SJSA1 (cell line): ENCODE results near the gene CEP97. TPM values are rescaled to one million over a fixed set of nuclear protein-coding genes. Genes with fewer than 3 reads are reported as not detected.
A peak's percentile ranks its signal among the peaks of the same experiment; 100 is the strongest.

Source experiments
- DNase-seq, 2 experiments: peaks; one replicate each; pipeline ENCODE4 v3.0.0-alpha.2; 2015 to 2020; ENCODE audit warnings: low spot score in 2 of 2, low read depth in 1 of 2
- H3K27ac ChIP-seq: fragments of 250-450 bp; sonication (Bioruptor Pico); 2 replicates; pipeline ENCODE4 v1.5.1; 2020; ENCODE audit warnings: mild to moderate bottlenecking, moderate library complexity
- H3K27me3 ChIP-seq: fragments of 250-450 bp; sonication (Bioruptor Pico); replicated peaks from 2 replicates; pipeline ENCODE4 v1.5.1; 2020; ENCODE audit warnings: mild to moderate bottlenecking, moderate library complexity
- H3K36me3 ChIP-seq: fragments of 250-450 bp; sonication (Bioruptor Pico); 2 replicates; pipeline ENCODE4 v1.5.1; 2020; ENCODE audit warnings: mild to moderate bottlenecking
- H3K4me1 ChIP-seq: fragments of 250-450 bp; sonication (Bioruptor Pico); replicated peaks from 2 replicates; pipeline ENCODE4 v1.6.1; 2021; ENCODE audit warnings: mild to moderate bottlenecking
- H3K4me3 ChIP-seq: fragments of 250-450 bp; sonication (Bioruptor Pico); 2 replicates; pipeline ENCODE4 v1.5.1; 2020; ENCODE audit warnings: mild to moderate bottlenecking
- H3K9me3 ChIP-seq: fragments of 250-450 bp; sonication (Bioruptor Pico); replicated peaks from 2 replicates; pipeline ENCODE4 v1.5.1; 2020; ENCODE audit warnings: mild to moderate bottlenecking
- total RNA-seq: library from RNA; depleted of rRNA; stranded (reverse); fragments of >200 nt; shearing (Covaris generic); gene quantifications from 2 replicates; pipeline ENCODE4 v1.2.3, GENCODE V29; 2014

CEP97 gene
- total RNA-seq, 1 experiment from 2014 or later = 20.8 TPM

DNA sequence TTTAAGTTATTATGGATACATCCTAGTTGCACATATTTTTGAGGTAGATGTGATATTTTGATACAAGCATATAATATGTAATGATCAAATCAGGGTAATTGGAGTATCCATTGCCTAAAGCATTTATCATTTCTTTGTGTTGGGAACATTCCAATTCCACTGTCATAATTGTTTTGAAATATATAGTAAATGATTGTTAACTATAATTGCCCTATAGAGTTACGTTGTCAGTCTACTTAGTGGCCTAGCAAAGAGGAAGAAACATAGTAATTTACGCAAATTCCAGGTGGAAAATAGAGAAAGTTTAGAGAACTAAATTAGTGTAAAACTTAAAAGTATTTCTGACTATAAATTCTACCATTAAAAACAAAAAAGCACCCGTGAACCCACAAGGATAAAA is 79.5 kb downstream of the CEP97 start:
- Histone ChIP-seq H3K4me1 (no peaks in the 10 kb centered on the region), H3K4me3 (no peak overlapping the region), H3K36me3 (peaks cover 14% of the 10 kb centered on the region), H3K27me3 (no peaks in the 10 kb centered on the region), H3K27ac (no peak overlapping the region), H3K9me3 (no peaks in the 10 kb centered on the region)
- DNase-seq = no peak

DNA sequence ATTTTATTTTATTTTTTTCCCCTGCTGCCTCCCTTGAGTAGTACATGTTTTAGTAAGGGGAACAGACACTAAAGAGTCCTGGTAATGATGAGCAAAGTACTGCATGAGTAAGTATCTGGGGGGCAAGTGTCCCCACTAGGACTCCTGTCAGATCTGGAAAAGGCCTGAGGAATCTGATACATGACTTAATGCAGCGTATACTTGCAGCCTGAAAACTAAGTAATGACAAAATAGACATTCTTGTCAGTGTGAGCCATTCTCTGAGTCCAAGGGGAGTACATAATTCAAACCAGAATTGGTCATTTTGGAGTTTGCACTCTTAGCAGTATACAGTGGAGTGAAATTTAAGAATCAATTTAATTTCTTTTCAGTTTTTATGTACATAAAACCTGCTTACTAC is 82.1 kb downstream of the CEP97 start:
- DNase-seq = no peak
- peaks cover 13% of the 10 kb centered on the region for H3K36me3 ChIP-seq
- peaks cover 14% of the 10 kb centered on the region for H3K4me1 ChIP-seq
- no peak overlapping the region for H3K27ac ChIP-seq
- no peak overlapping the region for H3K4me3 ChIP-seq
- no peaks in the 10 kb centered on the region for H3K27me3 ChIP-seq
- H3K9me3 ChIP-seq = no peaks in the 10 kb centered on the region; the same call in 1 of the 2 replicates

DNA sequence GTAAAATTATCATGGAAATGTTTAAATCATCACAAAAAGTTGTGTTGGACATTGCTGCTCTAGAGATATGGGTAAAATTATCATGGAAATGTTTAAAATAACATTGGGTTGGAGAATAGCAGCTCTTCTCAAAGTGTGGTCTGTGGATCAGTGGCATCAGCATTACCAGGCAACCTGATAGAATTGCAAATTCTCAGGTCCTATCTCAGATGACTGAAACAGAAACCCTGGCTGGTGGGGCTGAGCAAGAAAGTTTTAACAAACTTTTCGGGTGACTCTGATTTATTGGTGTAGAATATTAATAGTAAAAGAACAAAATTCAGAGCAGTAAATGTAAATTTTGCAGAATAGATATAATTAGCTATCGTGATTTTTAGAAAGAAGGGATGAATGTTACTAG is 83.5 kb downstream of the CEP97 start:
- Histone ChIP-seq H3K27me3 (no peaks in the 10 kb centered on the region), H3K36me3 (peaks cover 7% of the 10 kb centered on the region), H3K9me3 (no peaks in the 10 kb centered on the region; the same call in 1 of the 2 replicates), H3K4me1 (peaks cover 14% of the 10 kb centered on the region), H3K4me3 (no peak overlapping the region), H3K27ac (no peak overlapping the region)
- no peak for DNase-seq

DNA sequence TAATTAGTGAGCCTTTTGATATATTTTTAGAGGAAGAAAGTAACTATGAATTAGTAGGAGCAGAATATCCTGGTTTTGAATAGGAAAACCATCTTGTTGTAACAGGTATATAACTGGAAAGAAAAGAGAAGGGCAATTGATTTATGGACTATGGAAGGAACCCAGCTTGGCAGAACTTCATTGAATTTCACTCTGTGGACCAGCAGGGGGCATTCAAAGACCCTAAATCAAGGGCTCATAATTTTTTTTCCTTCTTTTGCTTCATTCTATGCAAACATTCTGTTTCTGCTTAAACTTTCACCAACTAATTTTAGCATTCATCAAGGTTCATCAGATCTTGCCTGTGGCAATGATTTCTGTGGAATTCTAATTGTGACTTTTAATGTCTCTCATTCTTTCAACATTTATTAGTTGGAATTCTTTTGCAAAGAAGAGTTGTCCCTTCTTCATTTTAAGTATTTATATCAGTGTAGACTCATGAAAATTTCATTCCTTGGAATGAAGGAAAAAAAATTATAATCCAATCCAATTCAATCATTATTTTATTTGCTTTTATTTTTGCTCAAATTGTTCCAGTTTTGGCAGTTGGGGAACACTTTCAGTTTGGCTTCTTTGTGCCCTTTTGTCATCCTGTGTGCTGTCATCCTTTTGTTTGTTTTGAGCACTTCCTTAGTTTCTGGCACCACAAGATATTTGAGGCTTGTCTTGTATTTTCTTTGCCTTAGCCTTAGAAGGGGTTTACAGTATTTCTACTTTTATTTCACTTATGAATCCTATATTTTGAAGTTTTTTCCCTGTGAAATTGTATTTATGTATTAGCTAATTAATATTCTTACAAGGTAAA is 85.0 kb downstream of the CEP97 start:
- DNase-seq = peak in 1 of 2 experiments; percentile 45
- peaks cover 14% of the 10 kb centered on the region for H3K4me1 ChIP-seq
- no peaks in the 10 kb centered on the region; the same call in 1 of the 2 replicates for H3K9me3 ChIP-seq
- H3K4me3 ChIP-seq = no peak overlapping the region
- no peaks in the 10 kb centered on the region for H3K27me3 ChIP-seq
- H3K36me3 ChIP-seq = no peaks in the 10 kb centered on the region; the same call in none of the 2 replicates
- H3K27ac ChIP-seq = peak overlapping the region; percentile 77

DNA sequence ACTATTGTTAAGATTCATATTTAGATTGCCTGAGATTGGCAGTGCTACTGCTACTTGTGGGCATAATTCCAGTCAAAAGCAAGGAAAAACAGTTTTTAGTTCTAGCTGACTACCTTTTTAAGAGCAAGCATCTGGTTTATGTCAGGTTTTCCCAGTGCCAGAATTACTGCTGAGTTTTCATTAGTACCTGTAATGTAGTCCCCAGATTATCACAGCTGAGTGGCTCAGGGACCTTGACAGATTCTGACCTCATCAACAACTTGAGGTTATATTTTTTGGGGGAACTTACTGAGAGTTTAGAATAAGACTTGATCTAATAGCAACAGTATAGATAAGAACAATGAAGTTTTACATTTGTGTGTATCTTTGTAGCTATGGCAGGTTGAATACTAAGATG is 85.6 kb downstream of the CEP97 start:
- Histone ChIP-seq H3K9me3 (no peaks in the 10 kb centered on the region; the same call in 1 of the 2 replicates), H3K27me3 (no peaks in the 10 kb centered on the region), H3K36me3 (peaks cover 2% of the 10 kb centered on the region), H3K27ac (peak overlapping the region; percentile 77), H3K4me1 (peaks cover 14% of the 10 kb centered on the region), H3K4me3 (no peak overlapping the region)
- no peak for DNase-seq

DNA sequence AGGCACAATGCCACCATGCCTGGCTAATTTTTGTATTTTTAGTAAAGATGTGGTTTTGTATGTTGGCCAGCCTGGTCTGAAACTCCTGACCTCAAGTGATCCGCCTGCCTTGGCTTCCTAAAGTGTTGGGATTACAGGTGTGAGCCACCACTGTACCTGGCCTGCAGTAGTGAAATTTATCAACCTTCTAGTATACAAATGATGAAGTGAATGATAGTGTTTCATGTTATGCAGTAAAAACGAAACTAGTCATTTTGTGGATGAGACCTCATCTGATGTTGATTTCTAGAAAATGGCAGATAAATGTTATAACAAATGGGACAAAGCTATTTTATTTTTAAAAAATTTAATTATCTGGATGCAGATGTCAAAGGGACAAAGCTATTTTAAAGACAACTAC is 87.5 kb downstream of the CEP97 start:
- Histone ChIP-seq H3K4me1 (peaks cover 14% of the 10 kb centered on the region), H3K36me3 (peaks cover 6% of the 10 kb centered on the region), H3K4me3 (no peak overlapping the region), H3K9me3 (no peaks in the 10 kb centered on the region; the same call in 1 of the 2 replicates), H3K27me3 (no peaks in the 10 kb centered on the region), H3K27ac (no peak overlapping the region)
- DNase-seq = no peak

DNA sequence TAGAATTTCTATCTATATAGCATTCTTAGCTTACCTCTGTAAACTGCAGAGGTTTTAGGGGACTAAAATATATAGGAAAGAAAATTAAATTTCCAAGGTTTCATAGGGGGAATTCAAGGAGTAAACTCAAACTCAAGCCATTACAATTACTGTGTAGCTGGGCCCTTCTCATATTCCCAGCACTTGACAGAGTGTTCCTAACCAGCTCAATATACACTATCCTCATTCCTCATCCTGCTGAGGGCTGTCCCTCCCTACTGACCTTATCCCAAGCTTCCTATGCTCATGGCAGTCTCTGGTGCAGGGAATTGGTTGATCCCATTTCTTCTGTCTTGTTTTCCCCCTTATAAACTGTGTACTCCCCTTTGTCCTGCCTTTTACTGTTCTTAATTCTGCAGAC is 88.5 kb downstream of the CEP97 start:
- Histone ChIP-seq H3K36me3 (peaks cover 13% of the 10 kb centered on the region), H3K27ac (no peak overlapping the region), H3K9me3 (no peaks in the 10 kb centered on the region; the same call in 1 of the 2 replicates), H3K27me3 (no peaks in the 10 kb centered on the region), H3K4me1 (peaks cover 14% of the 10 kb centered on the region), H3K4me3 (no peak overlapping the region)
- no peak for DNase-seq

DNA sequence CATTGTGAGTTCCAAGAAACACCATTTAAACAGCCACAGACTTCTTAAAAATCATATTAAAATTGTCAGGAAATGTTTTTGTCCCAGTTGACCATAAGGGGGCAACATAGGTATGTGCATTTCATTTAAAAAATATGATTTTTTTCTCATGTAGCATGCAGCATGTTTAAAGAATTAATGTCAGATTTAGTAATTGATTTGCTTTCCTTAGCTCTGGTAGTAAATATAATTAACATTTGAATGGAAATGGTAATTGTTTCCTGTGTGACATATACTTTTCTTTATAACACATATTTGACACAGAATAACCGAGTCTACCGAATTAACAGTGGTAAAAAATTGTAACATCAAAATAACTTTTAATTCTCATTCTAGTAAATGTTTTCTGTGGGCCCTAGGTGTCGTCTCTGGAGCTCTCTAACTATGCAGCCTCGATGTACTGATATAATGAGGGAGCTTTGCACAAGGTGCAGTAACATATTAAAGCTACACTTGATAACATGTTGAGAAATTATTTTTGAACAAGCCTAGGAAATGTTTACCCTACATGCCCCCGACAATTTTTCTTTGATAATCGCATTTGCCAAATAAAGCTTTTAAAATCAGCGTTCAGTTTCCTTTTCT is 89.5 kb downstream of the CEP97 start:
- peaks cover 18% of the 10 kb centered on the region for H3K36me3 ChIP-seq
- no peaks in the 10 kb centered on the region for H3K27me3 ChIP-seq
- no peak overlapping the region for H3K4me3 ChIP-seq
- peaks cover 14% of the 10 kb centered on the region for H3K4me1 ChIP-seq
- peak in 1 of 2 experiments; percentile 23 for DNase-seq
- H3K27ac ChIP-seq = no peak overlapping the region
- no peaks in the 10 kb centered on the region; the same call in 1 of the 2 replicates for H3K9me3 ChIP-seq

DNA sequence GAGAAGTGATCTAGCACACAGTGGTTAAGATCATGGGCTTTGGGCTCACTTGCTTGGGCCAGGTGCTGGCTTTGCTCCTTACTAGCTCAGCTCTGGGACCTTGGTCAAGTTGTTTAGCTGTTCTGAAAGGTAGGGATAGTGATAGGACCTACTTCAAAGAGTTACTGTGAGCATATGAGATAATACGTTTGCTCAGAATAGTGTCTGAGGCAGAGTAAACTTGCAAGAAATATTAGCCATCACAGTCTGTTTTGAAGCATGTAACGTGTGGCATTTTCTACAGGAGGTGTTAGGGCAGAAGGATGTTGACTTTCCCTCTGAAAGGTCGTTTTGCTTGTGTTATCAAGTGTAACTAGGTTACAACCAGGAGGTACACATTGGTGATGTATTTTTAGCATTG is 90.4 kb downstream of the CEP97 start:
- no peak for DNase-seq
- Histone ChIP-seq H3K27me3 (no peaks in the 10 kb centered on the region), H3K27ac (no peak overlapping the region), H3K4me1 (peaks cover 7% of the 10 kb centered on the region), H3K9me3 (no peaks in the 10 kb centered on the region; the same call in 1 of the 2 replicates), H3K4me3 (no peak overlapping the region), H3K36me3 (peaks cover 20% of the 10 kb centered on the region)

DNA sequence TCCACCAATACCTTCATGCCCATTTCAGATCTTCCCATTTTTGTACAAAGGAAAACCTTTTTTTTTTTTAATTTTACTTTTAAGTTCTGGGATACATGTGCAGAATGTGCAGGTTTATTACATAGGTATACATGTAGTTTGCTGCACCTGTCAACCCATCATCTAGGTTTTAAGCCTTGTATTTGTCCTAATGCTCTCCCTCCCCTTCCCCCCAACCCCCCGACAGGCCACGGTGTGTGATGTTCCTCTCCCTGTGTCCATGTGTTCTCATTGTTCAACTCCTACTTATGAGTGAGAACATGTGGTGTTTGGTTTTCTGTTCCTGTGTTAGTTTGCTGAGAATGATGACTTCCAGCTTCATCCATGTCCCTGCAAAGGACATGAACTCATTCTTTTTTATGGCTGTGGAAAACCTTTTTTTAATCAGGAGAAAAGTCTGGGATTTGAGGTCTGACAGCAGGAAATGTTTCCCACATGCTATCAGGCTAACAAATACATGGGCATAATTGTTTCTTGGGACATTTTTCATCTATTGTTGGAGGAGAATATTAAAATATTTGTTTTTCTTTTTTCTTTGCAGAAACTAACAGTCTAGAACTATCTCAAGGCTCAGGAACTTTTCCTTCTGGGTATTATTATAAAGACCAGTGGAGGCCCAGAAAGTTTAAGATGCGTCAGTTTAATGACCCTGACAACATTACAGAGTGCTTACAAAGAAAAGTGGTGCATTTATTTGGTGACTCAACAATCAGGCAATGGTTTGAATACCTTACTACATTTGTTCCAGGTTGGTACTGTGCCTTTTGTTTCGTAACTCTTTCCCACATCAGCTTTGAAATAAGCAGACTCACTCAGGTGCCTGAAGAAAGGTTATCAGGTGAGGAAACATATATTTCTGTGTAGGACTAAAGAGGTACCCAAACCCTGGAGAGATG is 92.1 kb downstream of the CEP97 start:
- no peak for DNase-seq
- Histone ChIP-seq H3K4me3 (no peak overlapping the region), H3K9me3 (no peaks in the 10 kb centered on the region), H3K27me3 (no peaks in the 10 kb centered on the region), H3K4me1 (no peaks in the 10 kb centered on the region), H3K36me3 (peaks cover 24% of the 10 kb centered on the region), H3K27ac (no peak overlapping the region)

DNA sequence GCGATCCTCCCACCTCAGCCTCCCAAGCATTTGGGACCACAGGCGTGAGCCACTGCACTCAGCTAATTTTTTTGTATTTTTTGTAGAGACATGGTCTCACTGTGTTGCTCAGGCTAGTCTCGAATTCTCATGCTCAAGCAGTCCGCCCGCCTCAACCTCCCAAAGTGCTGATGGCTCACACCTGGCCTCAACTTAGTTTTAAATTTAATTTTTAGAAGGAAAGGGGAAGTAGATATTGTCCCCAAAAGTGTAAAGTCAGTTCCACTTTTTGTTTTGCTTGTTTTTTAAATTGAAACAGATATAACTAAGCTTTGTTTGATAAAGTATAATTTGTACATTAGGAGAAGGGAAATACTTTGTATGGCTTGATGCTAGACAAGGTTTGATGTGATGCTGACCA is 93.6 kb downstream of the CEP97 start:
- no peaks in the 10 kb centered on the region for H3K4me1 ChIP-seq
- H3K9me3 ChIP-seq = no peaks in the 10 kb centered on the region
- no peak overlapping the region for H3K27ac ChIP-seq
- H3K4me3 ChIP-seq = no peak overlapping the region
- peaks cover 26% of the 10 kb centered on the region for H3K36me3 ChIP-seq
- H3K27me3 ChIP-seq = no peaks in the 10 kb centered on the region
- DNase-seq = no peak

DNA sequence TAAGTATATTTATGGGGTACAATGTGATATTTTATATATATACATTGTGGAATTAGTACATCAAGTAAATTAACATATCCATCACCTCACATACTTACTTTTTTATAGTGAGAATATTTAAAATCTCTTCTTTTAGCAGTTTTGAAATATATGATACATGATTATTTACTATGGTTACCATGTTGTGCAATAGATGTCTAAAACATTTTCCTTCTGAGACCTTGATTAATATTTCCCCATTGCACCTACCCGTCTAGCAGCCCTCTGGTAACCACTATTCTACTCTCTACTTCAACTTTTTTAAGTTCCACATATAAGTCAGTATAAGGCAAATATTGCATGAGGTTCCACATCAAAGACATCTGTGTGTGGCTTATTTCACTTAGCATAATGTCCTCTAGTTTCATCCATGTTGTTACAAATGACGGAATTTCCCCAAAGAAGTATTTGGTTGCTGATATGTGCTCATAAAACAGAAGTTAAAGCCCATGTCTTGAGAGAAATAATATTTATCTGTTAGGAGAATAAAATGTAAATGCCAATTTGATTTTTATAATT is 95.3 kb downstream of the CEP97 start:
- Histone ChIP-seq H3K4me3 (no peak overlapping the region), H3K4me1 (no peaks in the 10 kb centered on the region), H3K9me3 (no peaks in the 10 kb centered on the region), H3K27ac (no peak overlapping the region), H3K36me3 (peaks cover 26% of the 10 kb centered on the region), H3K27me3 (no peaks in the 10 kb centered on the region)
- DNase-seq = no peak
